ENCODE results near the gene KCNJ5.
"Not testable (repeated sequence)": the region's sequence is repeated elsewhere in the genome, so short reads cannot be mapped to it uniquely, and the experiment has no call there.

KCNJ5 gene

GRCh38 chr11:128914216-128915148, 23.3 kb downstream of the KCNJ5 start:
- no peak for DNase-seq

- no peak for DNase-seq
Measured at GRCh38 chr11:128915149-128915521, 24.0 kb downstream of the KCNJ5 start.

DNA sequence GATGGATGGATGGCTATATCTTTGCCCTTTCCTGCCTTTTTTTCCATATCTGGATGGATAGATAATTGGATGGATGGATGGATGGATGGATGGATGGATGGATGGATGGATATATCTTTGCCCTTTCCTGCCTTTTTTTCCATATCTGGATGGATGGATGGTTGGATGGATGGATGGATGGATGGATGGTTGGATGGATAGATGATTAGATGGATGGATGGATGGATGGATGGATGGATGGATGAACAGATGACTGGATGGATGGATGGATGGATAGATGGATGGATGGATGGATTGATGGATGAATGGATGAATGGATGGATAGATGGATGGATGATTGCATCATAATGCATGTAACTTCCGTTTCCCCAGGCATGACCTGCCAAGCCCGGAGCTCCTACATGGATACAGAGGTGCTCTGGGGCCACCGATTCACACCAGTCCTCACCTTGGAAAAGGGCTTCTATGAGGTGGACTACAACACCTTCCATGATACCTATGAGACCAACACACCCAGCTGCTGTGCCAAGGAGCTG, 24.9 kb downstream of the KCNJ5 start:
- DNase-seq: no peak

DNA sequence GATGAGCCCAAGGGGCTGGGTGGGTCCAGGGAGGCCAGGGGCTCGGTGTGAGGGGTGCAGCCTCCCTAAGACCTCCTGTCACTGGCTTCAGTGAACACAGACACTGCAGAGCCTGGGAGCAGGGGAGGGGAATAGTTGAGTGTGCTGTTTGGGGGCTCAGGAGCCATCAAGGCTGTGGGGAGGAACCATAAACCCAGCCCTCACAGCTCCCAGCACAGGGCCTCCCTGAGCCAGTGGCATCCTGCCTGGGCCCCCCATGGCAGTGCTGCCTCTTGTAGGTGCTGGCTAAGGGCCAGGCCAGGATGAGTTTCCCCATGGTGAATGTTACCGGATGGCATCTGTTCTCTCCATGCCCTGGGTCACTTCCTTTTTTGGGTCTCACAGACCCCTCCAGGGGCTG, 25.5 kb downstream of the KCNJ5 start:
- DNase-seq: no peak

DNA sequence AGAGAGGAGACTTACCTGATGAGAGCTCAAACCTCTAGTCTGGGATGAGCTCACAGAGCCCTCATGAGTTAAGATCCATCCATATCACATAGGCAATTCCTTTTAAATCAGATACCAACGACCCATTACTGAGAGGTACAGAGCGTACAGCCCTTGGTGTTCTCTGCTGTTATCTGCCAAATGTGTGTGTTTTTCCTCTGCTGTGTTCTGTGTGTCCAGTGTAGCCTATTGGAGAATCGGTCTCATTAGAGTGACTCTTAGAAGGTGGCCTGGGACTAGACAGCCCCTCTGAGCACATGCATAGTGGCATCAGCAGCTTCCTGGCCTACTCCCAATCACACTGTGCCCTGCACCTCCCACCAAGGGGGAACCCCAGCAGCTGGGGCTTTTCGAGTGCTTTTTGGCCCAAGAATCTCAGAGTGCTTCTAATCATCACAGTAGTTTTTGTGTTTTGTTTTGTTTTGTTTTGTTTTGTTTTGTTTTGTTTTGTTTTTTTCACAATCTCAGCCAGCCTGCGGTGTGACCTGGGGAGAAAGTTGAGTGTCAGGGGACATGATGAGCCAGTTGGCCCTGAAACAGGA, 26.1 kb downstream of the KCNJ5 start:
- no peak for DNase-seq

GRCh38 chr11:128919216-128919615, 28.1 kb downstream of the KCNJ5 start:
- DNase-seq: no peak

GRCh38 chr11:128919635-128920034, 28.5 kb downstream of the KCNJ5 start:
- DNase-seq: not testable (repeated sequence)

- no peak for DNase-seq
Measured at GRCh38 chr11:128920666-128921065, 29.5 kb downstream of the KCNJ5 start.

GRCh38 chr11:128921793-128922192, 30.6 kb downstream of the KCNJ5 start:
- no peak for DNase-seq

DNA sequence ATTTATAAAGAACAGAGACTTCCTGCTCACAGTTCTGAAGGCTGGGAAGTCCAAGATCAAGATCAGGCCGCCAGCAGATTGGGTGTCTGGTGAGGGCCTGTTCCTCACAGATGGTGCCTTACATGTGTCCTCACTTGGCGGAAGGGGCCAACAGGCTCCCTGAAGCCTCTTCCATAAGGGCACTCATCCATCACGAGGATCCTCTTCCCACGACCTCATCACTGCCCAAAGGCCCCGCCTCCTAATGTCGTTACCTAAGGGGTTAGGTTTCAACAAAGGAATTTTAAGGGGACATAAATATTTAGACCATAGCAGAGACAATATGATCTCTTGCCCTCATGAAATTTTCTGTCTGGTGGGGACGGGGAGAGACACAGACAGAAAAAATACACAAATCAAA, 32.9 kb downstream of the KCNJ5 start:
- no peak for DNase-seq

DNA sequence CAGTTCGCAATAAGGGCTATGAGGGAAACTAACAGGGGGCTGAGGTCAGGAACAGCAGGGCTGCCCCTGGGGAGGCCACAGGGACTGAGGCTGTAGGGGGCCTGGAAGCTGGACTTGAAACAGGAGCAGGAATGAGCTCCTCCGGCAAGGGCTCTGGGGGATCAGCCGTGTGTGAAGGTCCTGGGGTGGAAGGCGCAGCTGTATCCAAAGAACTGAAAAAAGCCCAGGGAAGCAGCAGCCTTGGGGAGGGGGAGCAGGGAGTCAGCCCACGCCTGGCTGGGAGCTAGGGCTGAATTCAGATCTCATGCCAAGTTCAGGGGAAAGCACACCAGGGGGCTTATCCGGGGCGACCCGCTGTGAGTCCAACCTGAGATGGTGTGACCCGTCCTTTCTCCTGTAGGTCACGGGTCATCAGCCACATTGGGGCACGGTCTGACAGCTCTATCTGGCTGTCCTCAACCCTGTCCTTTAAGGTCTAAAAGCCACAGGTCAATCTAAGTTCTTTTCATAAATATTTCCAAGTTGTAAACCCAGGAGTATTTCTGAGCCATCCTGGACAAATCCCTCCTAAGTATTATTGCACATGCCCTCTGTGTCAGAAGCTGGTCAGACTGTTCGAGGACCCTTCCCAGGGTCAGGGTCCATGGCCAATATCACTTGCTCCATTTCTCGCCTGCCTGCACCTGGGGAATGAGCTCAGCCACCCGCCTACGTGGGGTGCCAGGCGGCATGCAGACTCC, 33.5 kb downstream of the KCNJ5 start:
- DNase-seq: no peak

- DNase-seq: no peak
Measured at GRCh38 chr11:128925250-128925600, 34.1 kb downstream of the KCNJ5 start.

- DNase-seq: no peak
Measured at GRCh38 chr11:128926000-128926399, 34.8 kb downstream of the KCNJ5 start.

DNA sequence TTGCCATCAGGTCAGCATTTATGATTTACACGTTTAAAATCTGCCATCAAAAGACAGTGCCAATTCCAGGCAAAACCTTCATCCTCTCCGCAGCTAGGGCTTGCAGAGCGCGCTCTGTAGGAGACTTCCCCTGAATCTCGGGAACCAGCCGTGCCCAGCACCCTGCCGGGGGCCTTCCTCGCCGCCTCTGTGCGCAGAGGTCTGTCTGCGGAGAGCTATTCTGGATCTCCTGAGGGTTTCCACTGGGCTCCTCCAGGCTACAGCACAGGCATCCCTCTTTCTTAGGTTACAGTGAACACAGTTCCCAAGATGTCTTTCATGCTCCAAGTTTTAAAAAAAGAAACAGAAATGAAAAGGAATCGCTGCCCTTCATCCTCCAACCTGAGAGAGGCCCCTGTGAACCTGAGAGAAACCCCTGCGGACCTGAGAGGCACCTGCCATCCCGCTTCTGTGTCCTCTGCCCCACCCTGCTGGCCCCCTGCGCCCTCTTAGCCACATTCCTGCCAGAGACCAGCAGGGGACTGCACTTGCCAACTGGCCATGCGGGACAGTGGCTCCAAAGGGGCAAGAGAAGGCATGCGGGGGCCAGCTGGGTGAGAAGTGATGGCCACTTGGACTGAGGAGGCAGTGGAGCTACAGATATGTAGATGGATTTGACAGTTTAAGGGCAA, 35.4 kb downstream of the KCNJ5 start:
- DNase-seq: no peak

DNA sequence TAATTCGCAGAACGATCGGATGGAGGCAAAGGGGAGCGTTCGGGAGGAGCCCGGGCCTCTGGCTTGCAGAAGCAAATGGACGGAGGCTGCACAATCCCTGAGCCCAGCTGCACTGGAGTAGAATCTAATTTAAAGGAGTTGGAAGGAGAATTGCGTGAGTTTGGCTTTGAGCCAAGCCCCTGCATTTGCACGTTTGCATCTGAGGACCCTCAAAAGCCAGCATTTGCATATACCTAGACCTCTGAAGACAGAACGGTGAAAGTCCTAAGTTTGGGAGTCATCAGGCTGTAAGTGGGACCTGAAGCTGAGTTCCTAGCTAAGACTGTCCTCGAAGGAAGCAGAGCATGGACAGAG, 35.9 kb downstream of the KCNJ5 start:
- no peak for DNase-seq

DNA sequence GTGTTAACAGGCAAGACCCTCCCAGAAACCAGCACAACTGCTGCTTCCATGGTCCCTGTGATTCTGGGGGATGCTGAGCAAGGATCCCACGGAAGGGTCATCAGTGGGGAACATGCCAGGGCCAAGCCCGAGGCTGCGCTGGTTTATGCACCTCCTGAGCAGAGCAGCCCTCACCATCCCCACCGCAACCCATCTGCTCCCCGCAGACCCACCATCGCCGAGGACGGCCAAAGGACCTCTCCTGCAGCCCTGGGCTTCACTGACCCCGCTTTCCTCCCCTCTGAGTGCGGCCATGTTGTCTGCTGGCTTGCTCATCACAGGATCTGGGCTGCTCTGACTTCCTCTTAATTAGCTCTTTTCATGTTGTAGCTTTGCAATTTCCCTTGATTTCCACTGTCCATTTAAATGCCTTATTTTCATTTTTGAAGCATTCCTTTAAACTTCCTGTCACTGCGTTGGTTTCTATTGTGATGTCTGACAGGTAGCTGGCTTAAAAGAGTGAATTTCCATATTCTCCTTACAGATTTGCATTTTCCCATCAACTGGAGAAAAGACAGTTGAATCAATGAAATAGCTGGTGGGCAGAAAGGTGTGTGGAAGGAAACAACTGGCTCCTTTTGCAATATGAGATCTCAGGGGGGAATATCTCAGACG, 36.7 kb downstream of the KCNJ5 start:
- DNase-seq: no peak

GRCh38 chr11:128928400-128928799, 37.2 kb downstream of the KCNJ5 start:
- DNase-seq: peak in 1 of 5 experiments; percentile 53

- DNase-seq: no peak
Measured at GRCh38 chr11:128929468-128929867, 38.3 kb downstream of the KCNJ5 start.

DNA sequence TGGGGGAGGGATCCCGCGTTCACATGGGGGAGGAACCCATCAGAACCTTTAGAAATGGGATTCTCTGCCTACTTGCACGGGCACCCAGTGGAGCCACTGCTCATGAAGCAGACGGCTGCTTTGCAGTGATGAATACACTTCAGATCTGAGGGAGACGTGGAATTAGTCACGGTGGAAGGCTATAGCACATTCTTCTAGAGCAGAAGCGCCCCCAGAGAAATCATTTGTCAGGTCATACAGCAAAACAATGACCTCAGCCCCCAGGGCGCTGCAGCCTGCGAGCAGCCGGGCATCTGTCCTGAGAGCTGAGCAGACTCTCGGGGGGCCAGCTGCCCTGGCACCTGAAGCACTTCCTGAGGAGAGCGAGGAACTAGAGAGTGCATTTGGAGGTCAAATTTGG, 38.8 kb downstream of the KCNJ5 start:
- no peak for DNase-seq

DNA sequence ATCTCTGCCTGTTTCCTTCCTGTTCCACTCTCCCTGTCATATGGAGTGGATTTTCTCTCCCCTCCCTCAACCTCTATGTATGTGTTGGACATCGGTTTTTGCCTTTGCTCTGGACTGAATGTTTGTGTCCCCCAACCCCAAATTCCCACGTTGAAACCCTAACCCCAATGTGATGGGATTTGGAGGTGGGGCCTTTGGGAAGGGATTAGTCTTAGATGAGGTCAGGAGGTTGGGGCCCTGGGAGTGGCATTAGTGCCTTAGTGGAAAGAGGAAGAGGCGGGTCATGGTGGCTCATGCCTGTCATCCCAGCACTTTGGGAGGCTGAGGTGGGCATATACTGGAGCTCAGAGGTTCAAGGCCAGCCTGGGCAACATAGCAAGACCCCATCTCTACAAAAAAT, 39.9 kb downstream of the KCNJ5 start:
- no peak for DNase-seq

GRCh38 chr11:128931668-128932067, 40.5 kb downstream of the KCNJ5 start:
- DNase-seq: no peak

DNA sequence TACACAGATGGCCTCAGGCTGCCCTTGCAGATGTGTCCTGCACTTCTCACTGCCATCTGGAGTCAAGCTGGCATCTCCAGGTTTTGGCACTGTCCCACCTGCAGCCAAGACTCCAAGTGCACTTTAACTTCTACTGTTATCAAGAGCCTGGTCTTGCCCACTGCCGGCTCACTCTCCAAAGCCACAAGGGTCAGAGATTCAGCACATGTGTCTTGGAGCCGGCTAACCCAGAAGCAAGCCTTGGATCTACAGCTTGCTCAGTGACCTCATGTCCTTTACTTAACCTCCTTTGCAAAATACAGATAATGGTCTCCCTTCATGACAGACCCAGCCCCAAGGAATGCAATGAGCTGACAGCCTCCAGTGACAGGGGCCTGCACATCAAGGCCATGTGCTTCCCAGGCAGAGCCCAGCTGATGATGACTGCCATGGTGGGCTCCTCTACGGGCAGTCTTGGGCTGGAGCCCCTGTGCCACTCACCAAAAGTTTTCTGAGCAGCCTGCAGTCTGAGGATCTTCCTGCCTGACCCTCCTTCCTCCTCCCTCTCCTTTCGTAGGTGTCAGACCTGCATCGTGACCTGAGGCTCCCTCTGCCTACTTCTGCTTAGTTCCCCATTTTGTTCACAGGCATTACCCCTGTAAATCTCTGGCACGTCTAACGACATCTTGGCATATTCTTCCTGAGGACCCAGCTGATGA, 42.5 kb downstream of the KCNJ5 start:
- DNase-seq: no peak
